D721Med (cell line): Measurements from ENCODE around the gene HNRNPU.

Source experiments
- DNase-seq: peaks from one replicate; pipeline ENCODE4 v3.0.0; 2011; ENCODE audit warnings: low spot score; ENCODE audit not compliant: insufficient read length
- FAIRE-seq: peaks from 2 replicates; lab custom pipeline; 2011; peaks lifted over from hg19 to GRCh38; lab: Jason Lieb, UNC
- TF ChIP-seq, protein P1 (sequence below): IDR thresholded peaks from 2 replicates; pipeline ENCODE4 v1.5.1; 2012; ENCODE audit warnings: mild to moderate bottlenecking, control low read depth; ENCODE audit not compliant: insufficient read depth; ENCODE audit errors: missing control alignments

The HNRNPU gene

DNA sequence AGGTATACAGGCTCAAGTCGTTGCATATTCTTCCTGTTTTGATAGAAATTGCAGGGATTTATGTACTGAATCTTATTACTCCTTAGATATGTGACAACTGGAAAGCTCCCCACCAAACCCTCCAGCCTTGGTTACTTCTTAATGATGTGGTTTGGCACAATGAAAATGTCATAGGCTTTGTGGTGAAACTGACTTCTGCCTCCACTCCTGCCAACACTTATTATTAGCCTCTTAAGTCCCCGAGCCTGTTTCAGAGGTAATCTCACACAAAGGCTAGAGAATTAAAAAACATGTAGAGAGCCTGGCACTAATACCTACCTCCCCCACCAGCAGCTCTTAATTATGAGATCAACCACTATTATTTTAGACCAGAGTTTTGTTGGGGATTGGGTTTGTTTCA is 24.7 kb downstream of the HNRNPU start:
- TF ChIP-seq, protein P1, sequence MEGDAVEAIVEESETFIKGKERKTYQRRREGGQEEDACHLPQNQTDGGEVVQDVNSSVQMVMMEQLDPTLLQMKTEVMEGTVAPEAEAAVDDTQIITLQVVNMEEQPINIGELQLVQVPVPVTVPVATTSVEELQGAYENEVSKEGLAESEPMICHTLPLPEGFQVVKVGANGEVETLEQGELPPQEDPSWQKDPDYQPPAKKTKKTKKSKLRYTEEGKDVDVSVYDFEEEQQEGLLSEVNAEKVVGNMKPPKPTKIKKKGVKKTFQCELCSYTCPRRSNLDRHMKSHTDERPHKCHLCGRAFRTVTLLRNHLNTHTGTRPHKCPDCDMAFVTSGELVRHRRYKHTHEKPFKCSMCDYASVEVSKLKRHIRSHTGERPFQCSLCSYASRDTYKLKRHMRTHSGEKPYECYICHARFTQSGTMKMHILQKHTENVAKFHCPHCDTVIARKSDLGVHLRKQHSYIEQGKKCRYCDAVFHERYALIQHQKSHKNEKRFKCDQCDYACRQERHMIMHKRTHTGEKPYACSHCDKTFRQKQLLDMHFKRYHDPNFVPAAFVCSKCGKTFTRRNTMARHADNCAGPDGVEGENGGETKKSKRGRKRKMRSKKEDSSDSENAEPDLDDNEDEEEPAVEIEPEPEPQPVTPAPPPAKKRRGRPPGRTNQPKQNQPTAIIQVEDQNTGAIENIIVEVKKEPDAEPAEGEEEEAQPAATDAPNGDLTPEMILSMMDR, result no peak
- no peak for FAIRE-seq
- no peak for DNase-seq

DNA sequence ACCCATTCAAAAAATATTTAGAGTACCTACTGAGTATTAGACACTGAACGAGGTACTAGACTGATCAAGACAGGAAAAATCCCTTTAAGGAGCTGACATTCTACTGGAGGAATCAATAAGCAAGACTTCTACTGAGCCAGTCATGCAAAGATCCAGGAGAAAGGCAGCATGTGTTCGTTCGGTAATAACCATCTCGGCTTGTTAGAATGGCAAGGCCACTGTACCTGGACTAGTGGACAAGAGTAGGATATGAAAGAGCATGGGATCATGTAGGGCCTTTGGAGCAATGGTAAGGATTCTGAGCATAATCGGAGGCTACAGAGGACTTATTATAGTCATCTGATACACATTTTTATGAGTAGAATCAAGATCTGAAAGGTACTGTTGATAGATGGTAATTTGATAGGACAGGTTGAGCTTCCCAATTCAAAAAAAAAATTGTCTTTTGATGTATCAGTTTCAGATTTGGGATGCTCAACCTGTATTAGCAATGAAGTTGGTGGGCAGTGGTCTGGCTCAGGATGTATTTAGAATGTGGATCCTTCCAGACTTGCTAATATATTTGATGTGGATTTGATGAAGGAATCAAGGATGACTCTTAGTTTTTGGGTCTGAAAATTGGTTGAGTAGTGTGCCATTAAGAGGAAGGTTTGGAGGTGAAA is 26.6 kb downstream of the HNRNPU start:
- DNase-seq (no peak), FAIRE-seq (peak; percentile 29)
- TF ChIP-seq, protein P1, result no peak

DNA sequence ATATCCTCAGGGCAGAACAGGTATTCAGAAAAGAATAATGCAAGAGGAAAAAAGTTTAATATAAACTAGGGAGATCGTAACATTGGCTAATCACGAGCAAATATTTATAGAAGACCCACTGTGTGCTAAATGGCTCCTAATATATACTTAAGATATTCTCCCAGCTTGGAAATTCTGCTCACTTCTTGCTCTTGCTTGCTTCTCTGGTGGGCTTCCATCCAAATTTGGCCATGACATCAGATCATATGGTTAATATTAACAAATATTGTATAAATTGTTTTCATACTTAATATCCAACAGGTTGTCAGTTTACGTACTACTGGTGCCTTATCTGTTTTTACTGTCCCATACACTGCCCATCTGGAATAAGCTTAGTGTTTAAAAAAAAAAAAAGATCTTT is 27.8 kb downstream of the HNRNPU start:
- TF ChIP-seq, protein P1, result no peak
- DNase-seq (no peak), FAIRE-seq (no peak)

DNA sequence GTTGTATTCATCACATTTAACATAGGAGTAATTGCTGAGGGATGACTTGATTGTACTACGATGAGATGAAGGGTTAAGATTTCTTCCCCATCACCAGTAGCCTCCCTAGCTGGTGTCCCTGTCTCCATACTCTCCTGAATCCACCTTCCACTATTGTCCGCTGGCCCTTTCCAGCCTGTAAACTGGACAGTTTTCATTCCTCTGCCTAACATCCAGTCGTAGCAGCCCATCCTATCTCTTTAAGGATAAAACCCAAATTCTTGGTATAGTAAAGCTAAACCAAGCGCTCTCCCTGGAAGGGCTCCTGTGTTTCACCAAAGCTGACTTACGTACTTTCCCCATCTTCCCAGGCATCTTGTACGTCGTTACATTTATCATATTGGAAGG is 28.2 kb downstream of the HNRNPU start:
- peak; percentile 11 for FAIRE-seq
- TF ChIP-seq, protein P1, result no peak
- no peak for DNase-seq

DNA sequence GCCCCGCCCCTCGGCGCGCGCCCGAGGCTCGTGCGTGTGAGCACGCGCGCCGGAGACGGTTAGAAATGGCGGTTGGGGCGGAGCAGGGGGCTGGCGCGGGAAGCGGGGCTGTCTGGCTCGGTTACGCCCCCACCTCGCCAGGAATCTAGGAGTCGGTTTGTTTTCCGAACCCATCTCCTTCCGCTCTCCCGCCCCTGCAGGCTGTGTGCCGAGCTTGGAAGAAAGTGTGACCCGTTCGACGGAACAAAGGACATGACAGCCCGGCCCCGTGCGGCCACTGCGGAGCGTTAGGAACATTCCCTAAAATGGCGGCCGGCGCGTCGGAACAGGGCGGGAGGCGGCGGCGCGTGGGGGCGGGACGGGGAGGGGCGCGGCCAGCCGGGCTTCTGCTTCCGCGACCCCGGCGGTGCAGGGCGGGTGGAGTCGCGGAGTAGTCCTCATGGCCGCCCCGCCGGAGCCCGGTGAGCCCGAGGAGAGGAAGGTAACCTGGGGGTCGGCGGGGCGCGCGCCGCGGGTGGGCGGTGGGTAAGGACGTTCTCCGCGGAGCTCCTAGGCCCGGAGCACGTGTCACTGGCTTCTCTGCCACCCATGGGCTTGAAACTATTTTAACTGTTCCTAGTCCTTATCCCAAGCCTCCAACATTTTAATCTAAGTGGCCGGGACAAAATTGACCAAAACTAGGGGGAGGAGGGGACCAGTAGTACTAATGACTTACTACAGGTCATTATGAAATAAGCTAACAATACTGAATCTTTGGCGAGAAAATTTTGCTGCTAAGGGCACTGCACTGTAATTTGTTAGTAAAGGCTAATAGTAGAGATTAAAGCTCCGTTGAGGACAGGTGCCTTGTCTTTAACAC is 28.8 kb downstream of the HNRNPU start, which contains the start of gene COX20:
Gene COX20, plus strand, starts transcription at position 383 of the 859 bp plus-strand sequence. Its CDS starts 57 bp downstream, at position 440.
- TF ChIP-seq, protein P1, result no peak
- DNase-seq (peak; percentile 63), FAIRE-seq (no peak)

DNA sequence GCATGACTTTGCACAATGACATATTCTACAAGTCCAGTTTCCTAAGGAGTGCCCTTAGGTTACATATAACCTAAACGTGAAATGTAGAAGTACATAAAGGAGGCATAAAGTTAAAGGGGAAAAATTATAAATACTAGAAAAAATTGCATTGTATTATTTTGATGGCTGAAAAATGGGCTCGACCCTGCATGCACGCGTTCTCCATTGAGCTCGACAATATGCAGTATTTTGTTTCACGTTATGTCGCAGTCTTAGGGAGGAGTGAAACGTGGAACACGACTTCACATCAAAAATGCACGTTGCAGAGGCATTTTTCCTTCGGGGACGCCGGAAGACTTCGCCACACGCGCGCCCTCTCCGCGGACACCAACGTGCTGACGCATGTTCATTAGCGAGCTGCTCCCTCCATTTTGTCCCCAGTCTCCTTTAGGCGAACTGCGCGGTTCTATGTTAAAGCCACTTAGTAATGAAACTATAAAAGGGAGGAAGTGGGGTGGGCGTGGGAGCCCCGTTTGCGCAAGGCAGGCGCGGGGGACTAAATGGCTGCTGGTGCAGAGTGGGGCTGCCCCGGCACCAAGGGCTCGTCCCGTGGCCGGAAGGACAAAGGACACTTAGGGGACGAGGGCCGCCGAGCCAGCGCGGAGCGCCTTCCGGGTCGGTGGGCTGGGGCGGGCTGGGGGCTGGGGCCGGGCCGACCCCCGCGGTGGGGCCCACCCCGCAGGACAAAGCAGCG is 29.6 kb downstream of the HNRNPU start:
- FAIRE-seq (no peak), DNase-seq (peak; percentile 47)
- TF ChIP-seq, protein P1, result no peak
